PC-9 (cell line): ENCODE data around the gene TMOD1. TPM values are rescaled to one million over a fixed set of nuclear protein-coding genes. Genes with fewer than 3 reads are reported as not detected.

Experiments used
- BruUV-seq: library from RNA; stranded (reverse); fragments of 400-500 nt; replicated peaks from 2 replicates; lab custom pipeline; 2021; lab: Mats Ljungman, UMichigan
- CTCF ChIA-PET: fragments of 300-600 bp; sonication (Branson Sonifier 250); formaldehyde crosslinking; loops from one replicate; lab custom pipeline; 2022; ENCODE audit warnings: antibody characterized with exemption; lab: Charles Lee
- POLR2A ChIA-PET: fragments of 300-600 bp; sonication (Branson Sonifier 250); formaldehyde crosslinking; loops from one replicate; lab custom pipeline; 2022; ENCODE audit warnings: antibody characterized with exemption; ENCODE audit not compliant: unreplicated experiment; lab: Charles Lee
- DNase-seq, 2 experiments: peaks; one replicate each; pipeline versions ENCODE4 v3.0.0 to v3.0.0-alpha.2; 2015 to 2022; ENCODE audit warnings: mixed read lengths in 1 of 2
- H2AFZ ChIP-seq: fragments of 200-600 bp; sonication (generic); 2 replicates; pipeline ENCODE4 v1.8.1; 2017; ENCODE audit warnings: antibody characterized with exemption
- H3F3A ChIP-seq: fragments of 200-600 bp; sonication (generic); 2 replicates; pipeline ENCODE4 v1.8.1; 2017; ENCODE audit warnings: antibody characterized with exemption, mild to moderate bottlenecking, low read depth; ENCODE audit not compliant: insufficient read depth
- H3K27ac ChIP-seq: fragments of 200-600 bp; sonication (generic); 2 replicates; pipeline ENCODE4 v1.6.1; 2016; ENCODE audit warnings: mixed run types
- H3K27me3 ChIP-seq: fragments of 200-600 bp; sonication (generic); 2 replicates; pipeline ENCODE4 v1.6.1; 2016; ENCODE audit warnings: low read depth, mixed run types; ENCODE audit not compliant: insufficient read depth
- H3K36me3 ChIP-seq: fragments of 200-600 bp; sonication (generic); 2 replicates; pipeline ENCODE4 v1.6.1; 2016; ENCODE audit warnings: low read depth, mixed run types
- H3K4me1 ChIP-seq: fragments of 200-600 bp; sonication (generic); replicated peaks from 2 replicates; pipeline ENCODE4 v1.6.1; 2016; ENCODE audit warnings: mixed run types; ENCODE audit not compliant: insufficient read depth
- H3K4me2 ChIP-seq: fragments of 200-600 bp; sonication (generic); 2 replicates; pipeline ENCODE4 v1.6.1; 2017; ENCODE audit warnings: mixed run types
- H3K4me3 ChIP-seq: fragments of 200-600 bp; sonication (generic); 2 replicates; pipeline ENCODE4 v1.6.1; 2016; ENCODE audit warnings: mixed run types
- H3K79me2 ChIP-seq: fragments of 200-600 bp; sonication (generic); 2 replicates; pipeline ENCODE4 v1.6.1; 2017; ENCODE audit warnings: low read depth, mixed run types
- H3K9me2 ChIP-seq: fragments of 200-600 bp; sonication (generic); 2 replicates; pipeline ENCODE4 v1.8.1; 2017; ENCODE audit warnings: mild to moderate bottlenecking; ENCODE audit not compliant: insufficient read depth
- H3K9me3 ChIP-seq: fragments of 200-600 bp; sonication (generic); 2 replicates; pipeline ENCODE4 v1.8.1; 2016; ENCODE audit warnings: low read depth; ENCODE audit not compliant: insufficient read depth
- H4K20me1 ChIP-seq: fragments of 200-600 bp; sonication (generic); 2 replicates; pipeline ENCODE4 v1.8.1; 2017; ENCODE audit not compliant: insufficient read depth
- CTCF ChIP-seq: fragments of 200-600 bp; sonication (generic); conservative IDR thresholded peaks from 2 replicates; pipeline ENCODE4 v1.6.1; 2017; ENCODE audit warnings: mixed run types, antibody characterized with exemption, mild to moderate bottlenecking, moderate library complexity
- EZH2 ChIP-seq: fragments of 200-600 bp; sonication (generic); IDR thresholded peaks from 2 replicates; pipeline ENCODE4 v1.8.0; 2017; ENCODE audit warnings: antibody characterized with exemption, low read depth
- intact Hi-C: fragments of 100-400 bp; cut with micrococcal nuclease; formaldehyde crosslinking; loops from one replicate; pipeline ENCODE4 v1.10.0; 2022; ENCODE audit not compliant: unreplicated experiment
- total RNA-seq: library from RNA; stranded (reverse); gene quantifications from 2 replicates; pipeline ENCODE4 v1.2.3, GENCODE V29; 2021

TMOD1 gene
- total RNA-seq, 1 experiment from 2014 or later = 6.8 TPM

GRCh38 chr9:97529363-97530076, 28.1 kb downstream of the TMOD1 start:
- H3K27ac ChIP-seq = peak overlapping the region; percentile 85
- H3K4me2 ChIP-seq = peak overlapping the region; percentile 50
- H3K9me2 ChIP-seq = no peaks in the 10 kb centered on the region
- H2AFZ ChIP-seq = no peak overlapping the region
- no peak for TF ChIP-seq EZH2
- TF ChIP-seq CTCF = no peak
- H3F3A ChIP-seq = peaks cover 27% of the 10 kb centered on the region
- no peaks in the 10 kb centered on the region for H4K20me1 ChIP-seq
- TSS peak; percentile 86 for BruUV-seq
- no peak overlapping the region for H3K4me3 ChIP-seq
- intact Hi-C loops = loop anchor here (1.0 to 2.0 kb wide), 2 partner anchors 10 to 69 kb away; no protein-coding TSS in a partner anchor
- H3K9me3 ChIP-seq = no peaks in the 10 kb centered on the region
- POLR2A ChIA-PET = interaction anchor here (0.7 kb wide), 1 partner anchor 27 kb away, joined by 14 read pairs; no protein-coding TSS in a partner anchor
- H3K27me3 ChIP-seq = no peaks in the 10 kb centered on the region
- H3K4me1 ChIP-seq = peaks cover 54% of the 10 kb centered on the region
- H3K79me2 ChIP-seq = no peaks in the 10 kb centered on the region
- H3K36me3 ChIP-seq = no peaks in the 10 kb centered on the region
- peak; percentile 47 to 73 for DNase-seq
- CTCF ChIA-PET = interaction anchor here (0.6 kb wide), 2 partner anchors 77 to 86 kb away, joined by 3 to 4 read pairs; no protein-coding TSS in a partner anchor

- intact Hi-C loops = no loop called here
- H3K4me1 ChIP-seq = peaks cover 32% of the 10 kb centered on the region
- DNase-seq = no peak
- no peak overlapping the region for H3K27ac ChIP-seq
- CTCF ChIA-PET = no interaction called here
- no peak overlapping the region for H3K4me2 ChIP-seq
- H3K79me2 ChIP-seq = no peaks in the 10 kb centered on the region
- no peaks in the 10 kb centered on the region for H4K20me1 ChIP-seq
- no peaks in the 10 kb centered on the region for H3K9me3 ChIP-seq
- H3F3A ChIP-seq = peaks cover 8% of the 10 kb centered on the region; the same call in 1 of the 2 replicates
- TF ChIP-seq EZH2 (no peak), CTCF (no peak)
- POLR2A ChIA-PET = no interaction called here
- H3K9me2 ChIP-seq = no peaks in the 10 kb centered on the region
- no peaks in the 10 kb centered on the region for H3K27me3 ChIP-seq
- H3K36me3 ChIP-seq = no peaks in the 10 kb centered on the region
- no TSS peak for BruUV-seq
- no peak overlapping the region for H3K4me3 ChIP-seq
- H2AFZ ChIP-seq = no peak overlapping the region
Observed at GRCh38 chr9:97531888-97532376, 30.5 kb downstream of the TMOD1 start.

GRCh38 chr9:97534185-97534584, 32.7 kb downstream of the TMOD1 start:
- ChIA-PET POLR2A (no interaction called here), CTCF (interaction anchor here (1.2 kb wide), 1 partner anchor 64 kb away, joined by 3 read pairs; no protein-coding TSS in a partner anchor)
- Histone ChIP-seq H3F3A (peaks cover 2% of the 10 kb centered on the region; the same call in 1 of the 2 replicates), H3K4me2 (no peak overlapping the region), H2AFZ (no peak overlapping the region), H3K79me2 (no peaks in the 10 kb centered on the region), H3K27ac (no peak overlapping the region), H3K27me3 (no peaks in the 10 kb centered on the region), H3K9me3 (no peaks in the 10 kb centered on the region), H3K36me3 (no peaks in the 10 kb centered on the region), H3K4me1 (peaks cover 10% of the 10 kb centered on the region), H4K20me1 (no peaks in the 10 kb centered on the region), H3K4me3 (no peak overlapping the region), H3K9me2 (no peaks in the 10 kb centered on the region)
- no peak for DNase-seq
- intact Hi-C loops = no loop called here
- BruUV-seq = no TSS peak
- TF ChIP-seq CTCF (no peak), EZH2 (no peak)
